B cell (primary cell): Measurements from ENCODE around the gene ANKRD44.

Experiments used
- EZH2 ChIP-seq: IDR thresholded peaks from 2 replicates; pipeline ENCODE4 v1.6.1; 2012; ENCODE audit warnings: borderline replicate concordance, low read depth, mild to moderate bottlenecking, moderate library complexity, low read length; ENCODE audit not compliant: insufficient read depth, poor library complexity, severe bottlenecking
- TF ChIP-seq, protein P1 (sequence below): fragments of 200-600 bp; IDR thresholded peaks from one replicate; pipeline ENCODE4 v1.8.0; 2022; ENCODE audit warnings: antibody characterized with exemption, mild to moderate bottlenecking

- TF ChIP-seq, protein P1, sequence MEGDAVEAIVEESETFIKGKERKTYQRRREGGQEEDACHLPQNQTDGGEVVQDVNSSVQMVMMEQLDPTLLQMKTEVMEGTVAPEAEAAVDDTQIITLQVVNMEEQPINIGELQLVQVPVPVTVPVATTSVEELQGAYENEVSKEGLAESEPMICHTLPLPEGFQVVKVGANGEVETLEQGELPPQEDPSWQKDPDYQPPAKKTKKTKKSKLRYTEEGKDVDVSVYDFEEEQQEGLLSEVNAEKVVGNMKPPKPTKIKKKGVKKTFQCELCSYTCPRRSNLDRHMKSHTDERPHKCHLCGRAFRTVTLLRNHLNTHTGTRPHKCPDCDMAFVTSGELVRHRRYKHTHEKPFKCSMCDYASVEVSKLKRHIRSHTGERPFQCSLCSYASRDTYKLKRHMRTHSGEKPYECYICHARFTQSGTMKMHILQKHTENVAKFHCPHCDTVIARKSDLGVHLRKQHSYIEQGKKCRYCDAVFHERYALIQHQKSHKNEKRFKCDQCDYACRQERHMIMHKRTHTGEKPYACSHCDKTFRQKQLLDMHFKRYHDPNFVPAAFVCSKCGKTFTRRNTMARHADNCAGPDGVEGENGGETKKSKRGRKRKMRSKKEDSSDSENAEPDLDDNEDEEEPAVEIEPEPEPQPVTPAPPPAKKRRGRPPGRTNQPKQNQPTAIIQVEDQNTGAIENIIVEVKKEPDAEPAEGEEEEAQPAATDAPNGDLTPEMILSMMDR: no peak
- no peak for TF ChIP-seq EZH2
Observed at GRCh38 chr2:197136452-197136851, 174.1 kb downstream of the ANKRD44 start.
